ENCODE results near the gene ADAM17. TPM values are rescaled to one million over a fixed set of nuclear protein-coding genes. Genes with fewer than 3 reads are reported as not detected.
"Not testable (repeated sequence)": the region's sequence is repeated elsewhere in the genome, so short reads cannot be mapped to it uniquely, and the experiment has no call there.

Gene ADAM17
- total and polyA plus RNA-seq, 10 donors: 9.4 to 54.0 (median 32.5) TPM

GRCh38 chr2:9518163-9518562 is 37.5 kb downstream of the ADAM17 start:
- Histone ChIP-seq H3K4me1 (no peaks in the 10 kb centered on the region), H3K27ac (no peak overlapping the region), H3K4me3 (no peak overlapping the region), H3K36me3 (peaks cover 0 to 99% (median 61%) of the 10 kb centered on the region in 6 donors), H3K27me3 (replicated peaks in 1 of 7) (no peaks in the 10 kb centered on the region), H3K9me3 (no peaks in the 10 kb centered on the region)
- intact Hi-C loops (cut with DNase I; ENCODE audit: low total_unique reads): no loop called here
- WGBS, 5 donors: 88 to 96% (median 94%) methylated on average over 3 of the region's 3 CpGs
- DNase-seq: no peak
- TF ChIP-seq CTCF (IDR thresholded peaks at IDR 0.05 in 8 of 11, conservative IDR thresholded peaks at IDR 0.05 in 3 of 11) (no peak), POLR2AphosphoS5 (IDR thresholded peaks at IDR 0.05) (no peak), POLR2A (IDR thresholded peaks at IDR 0.05) (no peak)

- DNase-seq: no peak
- WGBS, 5 donors: 67 to 98% (median 91%) methylated on average over 2 of the region's 2 CpGs
- Histone ChIP-seq H3K4me1 (no peaks in the 10 kb centered on the region), H3K27me3 (replicated peaks in 1 of 7) (no peaks in the 10 kb centered on the region), H3K4me3 (no peak overlapping the region), H3K9me3 (no peaks in the 10 kb centered on the region), H3K36me3 (peaks cover 0 to 99% (median 64%) of the 10 kb centered on the region in 6 donors), H3K27ac (no peak overlapping the region)
- TF ChIP-seq POLR2A (IDR thresholded peaks at IDR 0.05) (no peak), CTCF (IDR thresholded peaks at IDR 0.05 in 8 of 11, conservative IDR thresholded peaks at IDR 0.05 in 3 of 11) (no peak), POLR2AphosphoS5 (IDR thresholded peaks at IDR 0.05) (no peak)
- intact Hi-C loops (cut with DNase I; ENCODE audit: low total_unique reads): no loop called here
Observed at GRCh38 chr2:9517118-9517782, 38.4 kb downstream of the ADAM17 start.

GRCh38 chr2:9513946-9514345 is 41.7 kb downstream of the ADAM17 start:
- H3K27ac ChIP-seq; DNase-seq; H3K4me3 ChIP-seq; H3K27me3 ChIP-seq (replicated peaks in 1 of 7); H3K9me3 ChIP-seq; H3K4me1 ChIP-seq; intact Hi-C loops (cut with DNase I; ENCODE audit: low total_unique reads): not testable (repeated sequence)
- peaks cover 0 to 99% (median 52%) of the 10 kb centered on the region in 6 donors for H3K36me3 ChIP-seq
- WGBS, 5 donors: 94 to 100% (median 99%) methylated on average over 3 of the region's 3 CpGs

- TF ChIP-seq POLR2A (IDR thresholded peaks at IDR 0.05): no peak
- no peak for TF ChIP-seq POLR2AphosphoS5 (IDR thresholded peaks at IDR 0.05)
- no peak for TF ChIP-seq CTCF (IDR thresholded peaks at IDR 0.05 in 8 of 11, conservative IDR thresholded peaks at IDR 0.05 in 3 of 11)
- intact Hi-C loops (cut with DNase I; ENCODE audit: low total_unique reads): no loop called here
- 16 to 38% (median 30%) methylated on average over 1 of the region's 1 CpG for WGBS, 5 donors
Observed at GRCh38 chr2:9508931-9509330, 46.7 kb downstream of the ADAM17 start.

More at GRCh38 chr2:9508931-9509330, 46.7 kb downstream of the ADAM17 start:
- Histone ChIP-seq H3K27ac (no peak overlapping the region), H3K9me3 (no peaks in the 10 kb centered on the region), H3K27me3 (replicated peaks in 1 of 7) (no peaks in the 10 kb centered on the region), H3K4me3 (no peak overlapping the region), H3K4me1 (no peaks in the 10 kb centered on the region), H3K36me3 (peaks cover 0 to 99% (median 62%) of the 10 kb centered on the region in 6 donors)
- DNase-seq: no peak

All from spleen (tissue), 11 donors.